AG10803 (cell line): ENCODE measurements around the gene ANKRD37.

Source experiments
- DNase-seq: peaks from one replicate; pipeline ENCODE4 v3.0.0; 2010; ENCODE audit warnings: low read depth
- H3K4me3 ChIP-seq: 2 replicates; pipeline ENCODE4 v1.5.1; 2011; ENCODE audit warnings: mild to moderate bottlenecking, low read length, control low read depth
- CTCF ChIP-seq: conservative IDR thresholded peaks from 2 replicates; pipeline ENCODE4 v1.5.1; 2011; ENCODE audit warnings: mild to moderate bottlenecking, low read length, control low read depth, inconsistent platforms

Gene ANKRD37

GRCh38 chr4:185429660-185430059 lies 33.0 kb downstream of the ANKRD37 start:
- TF ChIP-seq CTCF: no peak
- no peak overlapping the region for H3K4me3 ChIP-seq
- no peak for DNase-seq

- no peak for DNase-seq
- no peak for TF ChIP-seq CTCF
Measured at GRCh38 chr4:185435466-185435865, 38.8 kb downstream of the ANKRD37 start.

GRCh38 chr4:185437809-185438208 lies 41.2 kb downstream of the ANKRD37 start:
- no peak for TF ChIP-seq CTCF
- no peak for DNase-seq
- H3K4me3 ChIP-seq: no peak overlapping the region

More at GRCh38 chr4:185435466-185435865, 38.8 kb downstream of the ANKRD37 start:
- H3K4me3 ChIP-seq: no peak overlapping the region

GRCh38 chr4:185441479-185441878 lies 44.8 kb downstream of the ANKRD37 start:
- DNase-seq: no peak
- TF ChIP-seq CTCF: no peak
- no peak overlapping the region for H3K4me3 ChIP-seq

- TF ChIP-seq CTCF: no peak
- H3K4me3 ChIP-seq: no peak overlapping the region
- no peak for DNase-seq
Measured at GRCh38 chr4:185445209-185445608, 48.6 kb downstream of the ANKRD37 start.
